PFSK-1 (cell line): ENCODE measurements around the gene UCK2.

Source experiments
- POLR2AphosphoS5 ChIP-seq: IDR thresholded peaks from 2 replicates; pipeline ENCODE4 v1.6.1; 2012; ENCODE audit warnings: low read depth, mild to moderate bottlenecking, control low read depth, low read length, moderate library complexity
- TF ChIP-seq, protein P1 (sequence below), 2 experiments: IDR thresholded peaks; 2 replicates each; pipeline versions ENCODE4 v1.6.1 to v1.8.0; 2011 to 2012; ENCODE audit warnings: low read depth in 2 of 2, low read length in 2 of 2, control low read depth in 1 of 2, inconsistent platforms in 1 of 2, mild to moderate bottlenecking in 1 of 2, moderate library complexity in 1 of 2; ENCODE audit not compliant: insufficient read depth in 1 of 2

DNA sequence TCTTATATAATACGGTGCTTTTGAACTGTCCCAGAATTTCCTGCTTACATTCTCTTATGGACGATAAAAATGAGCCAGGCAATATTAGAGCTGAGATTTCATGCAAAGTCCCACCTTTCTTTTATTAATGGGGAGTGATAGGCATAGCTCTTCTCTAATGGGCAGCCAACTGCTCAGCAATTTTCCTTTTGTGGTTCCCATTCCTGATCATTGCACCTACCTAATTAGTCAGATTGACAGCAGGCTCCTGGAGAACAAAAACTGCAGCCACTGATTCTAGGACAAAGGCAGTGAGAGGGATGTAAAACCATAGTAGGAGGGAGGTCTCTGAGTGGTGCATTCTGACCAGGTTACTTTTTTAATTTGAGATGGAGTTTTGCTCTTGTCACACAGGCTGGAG, 110.4 kb downstream of the UCK2 start:
- TF ChIP-seq POLR2AphosphoS5: no peak
- TF ChIP-seq, protein P1, sequence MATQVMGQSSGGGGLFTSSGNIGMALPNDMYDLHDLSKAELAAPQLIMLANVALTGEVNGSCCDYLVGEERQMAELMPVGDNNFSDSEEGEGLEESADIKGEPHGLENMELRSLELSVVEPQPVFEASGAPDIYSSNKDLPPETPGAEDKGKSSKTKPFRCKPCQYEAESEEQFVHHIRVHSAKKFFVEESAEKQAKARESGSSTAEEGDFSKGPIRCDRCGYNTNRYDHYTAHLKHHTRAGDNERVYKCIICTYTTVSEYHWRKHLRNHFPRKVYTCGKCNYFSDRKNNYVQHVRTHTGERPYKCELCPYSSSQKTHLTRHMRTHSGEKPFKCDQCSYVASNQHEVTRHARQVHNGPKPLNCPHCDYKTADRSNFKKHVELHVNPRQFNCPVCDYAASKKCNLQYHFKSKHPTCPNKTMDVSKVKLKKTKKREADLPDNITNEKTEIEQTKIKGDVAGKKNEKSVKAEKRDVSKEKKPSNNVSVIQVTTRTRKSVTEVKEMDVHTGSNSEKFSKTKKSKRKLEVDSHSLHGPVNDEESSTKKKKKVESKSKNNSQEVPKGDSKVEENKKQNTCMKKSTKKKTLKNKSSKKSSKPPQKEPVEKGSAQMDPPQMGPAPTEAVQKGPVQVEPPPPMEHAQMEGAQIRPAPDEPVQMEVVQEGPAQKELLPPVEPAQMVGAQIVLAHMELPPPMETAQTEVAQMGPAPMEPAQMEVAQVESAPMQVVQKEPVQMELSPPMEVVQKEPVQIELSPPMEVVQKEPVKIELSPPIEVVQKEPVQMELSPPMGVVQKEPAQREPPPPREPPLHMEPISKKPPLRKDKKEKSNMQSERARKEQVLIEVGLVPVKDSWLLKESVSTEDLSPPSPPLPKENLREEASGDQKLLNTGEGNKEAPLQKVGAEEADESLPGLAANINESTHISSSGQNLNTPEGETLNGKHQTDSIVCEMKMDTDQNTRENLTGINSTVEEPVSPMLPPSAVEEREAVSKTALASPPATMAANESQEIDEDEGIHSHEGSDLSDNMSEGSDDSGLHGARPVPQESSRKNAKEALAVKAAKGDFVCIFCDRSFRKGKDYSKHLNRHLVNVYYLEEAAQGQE (IDR thresholded peaks at IDR 0.05; ENCODE audit: insufficient read depth in 1 of 2, low read depth in 2 of 2, low read length in 2 of 2): no peak
